ENCODE results near the gene CTDP1.

Gene CTDP1

DNA sequence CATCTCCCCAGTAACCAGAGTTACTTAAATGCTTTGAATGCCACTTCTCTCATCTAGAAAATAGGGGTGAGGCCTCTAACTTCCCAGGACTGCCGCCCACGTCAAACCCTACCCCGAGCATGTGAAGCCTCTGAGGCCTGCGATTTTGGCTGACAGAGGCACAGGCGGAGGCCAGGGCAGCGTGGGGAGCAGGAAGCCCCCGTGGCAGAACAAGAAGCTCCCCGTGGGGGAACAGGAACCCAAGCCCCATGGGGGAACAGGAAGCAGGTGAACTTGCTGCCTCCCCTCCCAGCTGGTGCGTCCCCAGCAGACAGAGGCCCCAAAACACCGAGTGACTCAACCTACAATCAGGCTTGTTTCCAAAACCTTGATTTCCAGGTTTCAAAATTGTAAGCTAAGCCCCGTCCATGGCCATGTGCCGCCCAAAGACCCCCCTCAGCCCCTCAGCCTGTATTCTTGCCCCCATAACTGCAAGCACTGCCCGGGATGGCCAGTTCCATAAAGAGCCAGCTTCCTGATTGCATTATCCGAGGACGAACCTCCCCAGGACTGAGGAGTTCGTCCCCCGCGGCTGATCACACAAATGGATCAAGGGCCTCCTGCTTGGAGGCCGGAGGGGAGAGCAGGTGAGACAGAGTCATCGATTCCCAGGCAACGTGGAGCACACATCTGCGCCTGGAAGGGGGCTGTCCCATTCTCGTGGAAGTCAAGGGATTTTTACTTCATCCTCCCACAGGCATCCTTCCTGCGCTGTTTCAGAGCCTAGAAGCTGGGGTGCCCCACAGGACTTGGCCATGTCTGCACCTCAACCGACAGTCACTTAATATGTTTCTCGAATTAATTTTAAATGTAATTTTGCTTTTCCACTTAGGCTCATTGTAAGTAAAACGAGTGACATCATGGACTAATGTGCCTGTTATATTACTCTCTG is 36.3 kb upstream of the CTDP1 start:
- DNase-seq (ENCODE audit: low read depth), result no peak

DNA sequence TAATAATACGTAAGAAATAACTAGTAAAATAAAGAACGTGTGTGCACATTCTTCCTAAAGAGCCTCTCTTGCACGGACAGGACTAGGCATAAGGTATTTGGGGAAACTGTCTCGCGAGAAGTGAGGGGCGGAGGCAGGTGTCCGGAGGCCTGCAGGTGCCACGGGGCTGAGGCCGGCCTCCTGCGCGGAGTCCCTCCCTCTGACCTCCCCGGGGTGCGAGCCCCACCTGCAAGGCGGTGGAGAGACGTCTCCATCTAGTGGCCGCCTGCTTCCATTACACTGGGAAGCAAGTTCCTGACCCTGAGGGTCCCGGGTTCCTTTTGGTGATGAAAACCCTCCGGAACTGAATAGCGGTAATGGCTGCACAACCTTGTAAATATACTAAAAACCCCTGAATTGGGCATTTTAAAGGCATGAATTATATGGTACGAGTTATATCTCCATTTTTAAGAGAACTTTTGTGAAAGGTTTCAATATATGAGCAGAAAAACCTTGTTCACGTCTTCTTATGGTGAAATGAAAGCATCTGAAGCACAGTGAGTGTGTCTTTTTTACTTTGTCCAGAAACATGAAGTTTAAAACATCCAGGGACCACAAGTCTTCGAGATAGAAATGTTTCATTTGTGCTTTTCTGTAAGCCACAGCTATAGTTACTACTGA is 35.5 kb upstream of the CTDP1 start:
- DNase-seq (ENCODE audit: low read depth), result peak; percentile 40

DNA sequence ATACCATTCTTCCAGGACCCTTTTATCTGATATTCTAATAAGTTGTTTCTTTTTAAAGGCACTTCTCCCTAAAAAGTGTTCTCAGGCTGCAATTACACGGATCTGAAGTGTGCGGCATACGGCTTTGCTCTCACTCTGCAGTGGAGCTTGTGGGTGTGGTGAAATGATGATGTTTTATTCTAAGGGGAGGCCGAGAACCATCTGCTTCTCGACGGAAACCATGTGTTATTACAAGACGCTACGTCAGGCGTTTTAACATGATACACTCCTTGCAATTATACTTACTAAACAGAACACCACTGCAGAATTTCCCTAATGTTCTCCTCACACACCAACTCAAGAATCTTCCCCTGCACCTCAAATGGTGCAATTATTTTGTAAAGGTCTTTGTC is 34.9 kb upstream of the CTDP1 start:
- DNase-seq (ENCODE audit: low read depth), result no peak

DNA sequence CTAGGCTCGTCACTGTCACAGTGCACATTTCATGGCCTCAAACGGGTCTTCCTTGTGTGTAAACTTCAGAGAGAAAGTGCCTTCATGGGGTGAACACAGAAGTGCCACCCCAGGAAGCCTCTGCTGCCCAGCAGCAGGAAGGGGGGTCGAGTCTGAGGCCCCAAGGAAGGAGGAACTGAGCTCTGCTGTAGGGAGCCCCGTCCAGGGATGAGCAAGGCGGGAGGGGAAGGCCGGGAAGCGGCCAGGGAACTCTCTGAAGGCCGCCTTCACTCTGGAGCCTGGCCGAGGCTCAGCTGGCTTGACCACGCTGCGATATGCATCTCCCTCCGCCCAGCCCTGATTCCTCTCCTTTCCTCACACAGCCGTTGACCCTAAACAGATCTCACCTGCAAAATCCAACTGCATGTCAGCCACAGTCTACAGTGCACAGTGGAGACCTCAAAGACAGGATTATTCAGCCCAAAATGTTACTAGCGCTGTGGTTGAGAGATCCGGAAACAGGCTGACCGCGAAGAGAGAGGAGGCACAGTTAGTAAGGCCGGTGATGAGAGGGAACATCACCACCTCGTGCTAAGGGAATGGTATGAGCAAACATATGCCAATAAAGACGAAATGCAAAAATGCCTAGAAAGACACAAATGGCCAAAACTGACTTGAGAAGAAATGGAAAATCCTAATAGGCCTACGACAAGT is 34.2 kb upstream of the CTDP1 start:
- DNase-seq (ENCODE audit: low read depth), result no peak

DNA sequence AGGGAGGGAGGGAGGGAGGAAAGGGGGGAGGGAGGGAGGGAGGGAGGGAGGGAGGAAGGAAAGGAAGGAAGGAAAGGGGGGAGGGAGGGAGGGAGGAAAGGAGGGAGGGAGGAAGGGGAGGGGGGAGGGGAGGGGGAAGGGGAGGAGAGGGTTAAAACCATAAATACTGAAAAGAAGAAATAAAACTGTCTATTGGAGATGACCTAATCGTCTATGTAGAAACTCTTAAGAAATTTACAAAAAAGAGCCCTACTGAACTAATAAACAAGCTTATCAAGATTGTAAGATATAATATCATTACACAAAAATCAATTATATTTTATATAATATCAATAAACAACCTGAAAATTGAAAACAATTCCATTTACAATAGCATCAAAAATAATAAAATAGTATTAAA is 32.3 kb upstream of the CTDP1 start:
- no peak for DNase-seq (ENCODE audit: low read depth)

DNA sequence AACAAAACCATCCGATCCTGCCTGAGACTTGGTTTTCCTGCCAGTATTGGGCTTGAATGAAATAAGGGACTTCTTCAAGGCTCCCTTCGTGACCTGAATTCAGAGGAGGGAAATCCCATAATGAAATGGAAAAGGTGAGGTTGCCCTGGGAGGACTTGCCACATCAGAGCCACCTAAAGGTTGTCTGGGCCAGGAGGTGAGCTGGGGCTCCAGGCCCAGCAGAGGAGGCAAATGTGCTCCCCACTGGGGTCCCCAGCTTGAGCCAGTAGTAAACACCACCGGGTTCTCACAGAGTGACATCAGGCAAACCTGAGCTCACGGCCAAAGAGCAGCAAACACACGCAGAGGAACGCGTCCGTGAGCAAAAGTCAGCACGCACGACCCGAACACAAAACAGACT is 28.6 kb upstream of the CTDP1 start:
- no peak for DNase-seq (ENCODE audit: low read depth)

DNA sequence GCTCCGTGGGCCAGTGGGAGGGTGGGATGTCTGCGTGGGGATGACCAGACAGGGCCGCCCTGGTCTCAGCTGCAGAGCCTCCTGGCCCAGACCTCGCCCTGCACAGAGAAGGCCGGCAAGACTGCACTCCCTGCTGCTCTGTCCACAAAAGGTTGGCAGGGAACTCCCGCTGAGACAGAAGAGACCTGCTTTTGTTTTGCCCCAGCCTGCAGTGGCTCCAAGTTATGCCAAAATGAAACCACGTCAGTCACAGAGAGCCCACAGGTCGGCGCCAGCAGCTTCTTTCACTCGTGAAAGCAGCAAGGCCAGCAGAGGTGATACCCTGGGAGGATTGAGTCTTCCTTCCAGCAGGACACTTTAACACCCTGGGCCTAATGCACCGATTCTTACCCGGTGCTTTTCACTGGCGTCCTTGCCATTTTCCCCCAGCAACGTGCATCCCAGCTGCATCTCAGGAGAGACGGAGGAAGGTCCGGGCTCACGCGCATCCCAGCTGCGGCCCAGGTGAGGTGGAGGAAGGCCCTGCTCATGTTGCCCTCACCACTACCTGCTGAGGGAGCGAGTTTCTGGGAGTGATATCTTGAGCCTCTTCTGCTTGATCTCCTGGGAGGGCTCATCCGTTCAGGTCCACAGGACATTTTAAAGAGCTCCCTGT is 22.1 kb upstream of the CTDP1 start:
- DNase-seq (ENCODE audit: low read depth), result no peak

DNA sequence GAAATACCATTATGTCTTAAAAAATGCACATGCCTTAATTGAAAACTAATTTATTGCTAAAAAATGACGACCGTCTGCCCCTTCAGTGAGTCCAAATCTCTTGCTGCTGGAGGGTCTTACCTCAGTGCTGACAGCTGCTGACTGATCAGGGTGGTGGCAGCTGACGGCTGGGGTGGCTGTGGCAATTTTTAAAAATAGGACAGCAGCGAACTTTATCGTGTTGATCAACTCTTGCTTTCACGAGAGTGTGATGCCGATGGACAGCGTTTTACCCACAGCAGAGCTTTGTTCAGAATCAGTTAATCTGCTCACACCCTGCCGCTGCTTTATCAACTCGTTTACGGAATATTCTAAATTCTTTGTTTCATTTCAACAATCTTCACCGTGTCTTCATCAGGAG is 21.2 kb upstream of the CTDP1 start:
- DNase-seq (ENCODE audit: low read depth), result no peak

DNA sequence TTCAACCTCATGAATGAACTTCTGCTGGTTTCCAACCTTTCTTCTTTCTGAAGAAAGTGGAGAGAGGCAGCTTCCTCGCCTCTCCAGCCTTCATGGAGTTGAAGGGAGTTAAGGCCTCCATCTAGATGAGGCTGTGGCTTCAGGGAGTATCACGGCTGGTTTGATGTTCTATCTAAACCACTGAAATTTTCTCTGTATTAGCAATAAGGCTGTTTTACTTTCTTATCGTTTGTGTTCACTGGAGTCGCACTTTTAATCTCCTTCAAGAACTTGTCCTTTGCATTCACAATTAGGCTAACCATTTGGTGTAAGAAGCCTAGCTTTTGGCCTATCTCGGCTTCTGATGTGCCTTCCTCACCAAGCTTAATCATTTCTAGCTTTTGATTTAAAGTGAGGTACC is 19.9 kb upstream of the CTDP1 start:
- no peak for DNase-seq (ENCODE audit: low read depth)

DNA sequence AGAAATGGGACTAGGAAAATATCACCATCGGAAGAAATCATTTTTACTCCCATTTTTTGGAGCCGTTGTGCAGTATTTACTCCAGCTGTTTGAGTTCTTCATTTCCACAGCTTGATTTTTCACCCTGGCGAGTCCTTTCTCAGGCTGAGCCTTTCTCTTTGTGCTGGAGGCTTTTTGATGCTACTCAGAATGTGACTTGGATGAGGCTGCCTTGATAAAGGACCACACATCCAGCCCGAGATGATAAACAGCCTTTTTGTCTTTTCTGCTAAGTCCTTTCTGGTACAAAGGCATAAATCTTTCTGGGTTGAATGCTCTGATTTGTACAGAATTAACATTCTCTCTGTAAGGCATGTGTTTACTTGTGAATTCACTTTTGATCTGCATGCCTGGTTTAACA is 17.6 kb upstream of the CTDP1 start:
- DNase-seq (ENCODE audit: low read depth), result no peak

DNA sequence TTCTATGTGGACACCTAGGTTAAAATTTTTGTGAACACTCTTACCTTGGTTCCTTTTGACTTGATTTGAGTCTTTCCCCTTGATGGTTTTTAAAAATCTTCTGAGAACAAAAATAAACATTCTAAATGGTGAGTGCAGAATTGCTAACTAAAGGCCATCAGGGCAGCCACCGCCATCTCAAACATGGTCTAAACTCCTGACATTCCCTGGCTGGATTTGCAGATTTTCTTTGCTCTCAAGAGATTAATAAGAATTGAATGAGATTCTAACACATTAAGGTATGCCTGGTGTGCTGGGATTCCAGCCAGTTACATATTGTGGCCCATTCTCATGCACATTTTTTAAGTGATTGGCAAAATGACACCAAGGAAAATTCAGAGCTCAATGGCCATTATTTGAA is 17.2 kb upstream of the CTDP1 start:
- no peak for DNase-seq (ENCODE audit: low read depth)

DNA sequence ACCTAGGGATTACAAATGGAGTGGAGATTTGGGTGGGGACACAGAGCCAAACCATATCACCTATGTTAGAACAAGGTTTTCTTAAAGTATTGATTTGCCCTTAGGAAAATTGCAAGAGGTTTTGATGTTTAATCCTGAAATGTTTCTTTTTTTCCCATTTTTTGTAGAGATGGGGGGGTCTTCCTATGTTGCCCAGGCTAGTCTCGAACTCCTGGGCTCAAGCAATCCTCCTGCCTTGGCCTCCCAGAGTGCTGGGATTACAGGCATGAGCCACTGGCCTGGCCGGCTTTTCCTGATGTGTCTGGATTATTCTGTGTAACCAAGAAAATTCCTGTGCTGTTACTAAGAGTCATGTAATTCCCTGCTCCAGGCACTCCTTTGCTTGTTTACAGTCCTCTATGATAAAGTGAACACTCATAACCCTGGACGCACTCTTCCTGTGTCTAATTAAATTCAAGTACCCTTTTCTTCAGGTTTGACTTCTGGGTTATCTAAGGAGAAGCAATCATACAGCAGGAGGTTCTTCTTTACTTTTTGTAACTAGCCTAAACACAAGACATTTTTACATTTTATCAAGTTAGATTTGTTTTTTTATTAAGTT is 15.0 kb upstream of the CTDP1 start:
- no peak for DNase-seq (ENCODE audit: low read depth)

DNA sequence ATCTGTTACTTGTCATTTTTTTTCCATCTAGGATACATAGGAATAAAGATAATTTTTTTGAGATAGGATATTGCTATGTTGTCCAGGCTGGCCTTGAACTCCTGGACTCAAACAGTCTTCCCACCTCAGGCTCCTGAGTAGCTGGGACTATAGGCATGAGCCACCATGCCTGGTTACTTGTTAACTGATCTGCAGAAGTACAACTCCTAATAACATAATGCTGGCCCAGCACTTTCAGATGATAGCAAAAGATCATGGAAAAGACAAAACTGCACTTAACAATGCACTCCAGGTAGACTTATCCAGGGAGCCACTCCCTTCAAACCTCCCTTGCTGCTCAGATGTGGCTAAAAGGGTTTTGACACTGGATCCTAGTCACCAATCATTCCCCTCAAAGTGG is 11.4 kb upstream of the CTDP1 start:
- no peak for DNase-seq (ENCODE audit: low read depth)

DNA sequence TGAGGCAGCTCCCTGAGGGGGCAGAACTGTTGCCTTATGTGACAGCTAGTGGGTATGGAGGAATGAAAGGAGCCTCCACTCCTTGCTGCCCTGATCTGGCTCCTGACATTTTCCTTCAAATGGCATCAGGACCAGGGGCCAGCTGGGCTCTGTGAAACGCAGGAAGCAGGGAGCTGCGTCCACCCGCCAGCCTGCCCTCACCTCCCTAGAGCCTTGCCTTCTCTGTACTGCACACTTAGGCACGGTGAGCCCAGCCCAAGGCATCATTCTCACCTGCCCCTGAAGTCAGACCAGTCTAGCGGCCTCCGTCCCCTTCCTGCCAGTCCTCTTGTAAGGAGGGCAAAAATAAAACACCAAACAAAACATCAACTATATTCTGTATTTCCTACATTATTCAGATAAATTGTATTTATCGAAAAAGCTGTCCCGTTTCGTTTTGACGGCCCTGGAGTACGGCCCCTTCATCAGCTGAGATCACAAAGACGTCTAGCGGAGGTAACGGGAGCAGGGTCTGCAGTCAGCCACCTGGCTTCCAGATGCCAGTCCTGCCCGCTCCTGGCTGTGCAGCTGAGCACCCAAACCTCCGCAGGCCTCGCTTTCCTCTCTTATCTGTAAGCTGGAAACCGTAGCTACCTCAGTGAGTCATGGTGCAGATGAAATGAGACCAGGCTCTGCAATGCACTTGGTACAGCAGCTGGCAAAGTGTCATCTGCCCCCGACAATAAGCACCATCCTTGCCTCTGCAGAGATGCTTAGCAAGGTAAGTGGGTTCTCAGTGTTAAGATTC is 6.9 kb upstream of the CTDP1 start:
- no peak for DNase-seq (ENCODE audit: low read depth)

DNA sequence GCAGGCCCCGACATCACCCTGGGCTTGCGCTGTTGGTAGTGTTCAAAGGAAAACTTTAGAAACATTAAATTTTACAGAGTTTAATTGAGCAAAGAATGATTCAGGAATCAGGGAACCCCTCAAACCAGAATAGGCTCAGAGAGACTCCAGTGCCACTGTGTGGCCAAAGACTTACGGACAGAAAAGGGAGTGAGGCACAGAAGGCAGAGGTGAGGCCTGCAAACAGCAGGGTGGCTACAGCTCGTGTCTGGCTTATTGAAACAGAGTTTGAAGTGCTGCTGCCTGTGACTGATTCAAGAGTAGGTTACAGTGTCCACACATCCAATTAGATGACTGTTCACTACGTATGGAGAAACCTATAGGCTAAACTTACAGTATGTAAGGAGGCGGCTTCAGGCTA is 2.4 kb upstream of the CTDP1 start:
- no peak for DNase-seq (ENCODE audit: low read depth)

DNA sequence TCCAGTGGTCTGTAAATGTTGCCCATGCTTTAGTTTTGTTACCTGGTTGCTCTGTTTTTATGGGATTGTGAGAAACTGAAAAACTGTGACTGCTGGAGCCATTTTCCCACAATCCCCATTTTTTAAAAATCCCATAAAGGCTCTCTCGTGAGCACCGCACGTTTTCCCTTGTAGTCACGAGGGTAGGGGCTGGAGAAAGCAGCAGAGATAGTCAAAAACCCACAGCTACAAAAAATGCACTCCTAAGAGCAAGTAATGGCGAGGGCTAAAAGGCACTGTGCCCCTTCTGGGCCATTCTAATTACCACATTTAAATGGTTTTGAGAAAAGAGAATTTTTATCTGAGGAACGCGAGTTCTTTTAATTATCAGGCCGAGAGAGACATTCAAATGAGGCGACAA is 1.8 kb upstream of the CTDP1 start:
- no peak for DNase-seq (ENCODE audit: low read depth)

DNA sequence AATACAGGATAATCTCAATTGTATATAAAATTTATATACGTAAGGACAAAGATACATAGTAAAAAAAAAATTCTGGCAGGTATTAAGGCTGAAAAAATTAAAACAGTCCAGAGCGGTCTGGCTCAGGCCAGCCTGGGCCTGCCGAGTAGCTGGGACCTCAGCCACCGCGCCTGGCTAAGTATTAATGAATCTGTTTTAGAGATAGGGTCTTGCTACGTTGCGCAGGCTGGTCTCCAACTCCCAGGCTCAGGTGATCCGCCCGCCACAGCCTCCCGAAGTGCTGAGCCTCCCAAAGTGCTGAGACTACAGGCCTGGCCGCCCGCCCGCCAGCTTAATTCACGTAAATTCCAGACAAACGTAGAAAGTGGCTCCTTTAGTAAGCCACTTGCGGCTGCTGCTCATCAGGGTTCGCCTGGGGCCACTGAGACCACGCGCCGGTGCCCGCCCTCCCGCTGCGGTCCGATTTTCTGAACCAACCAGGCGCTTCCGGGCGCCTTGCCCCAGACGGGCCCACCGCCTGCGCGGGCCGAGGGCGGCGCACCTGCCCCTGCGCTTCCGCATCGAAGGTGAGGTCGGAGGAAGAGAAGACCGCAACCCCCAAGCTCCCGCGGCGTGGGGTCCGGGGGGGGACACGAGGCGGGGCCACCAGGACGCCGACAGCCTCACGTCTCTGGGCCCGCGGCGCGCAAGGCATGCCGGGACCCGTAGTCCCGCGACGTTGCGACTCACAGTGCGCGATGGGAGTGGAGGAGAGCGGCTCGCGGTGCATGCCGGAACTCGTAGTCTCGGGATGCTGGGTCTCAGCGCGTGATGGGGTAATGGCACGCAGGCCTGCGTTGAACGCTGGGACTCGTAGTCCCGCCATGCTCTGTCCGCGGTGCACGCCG is 695 bp upstream of the CTDP1 start:
- peak; percentile 96 for DNase-seq (ENCODE audit: low read depth)

DNA sequence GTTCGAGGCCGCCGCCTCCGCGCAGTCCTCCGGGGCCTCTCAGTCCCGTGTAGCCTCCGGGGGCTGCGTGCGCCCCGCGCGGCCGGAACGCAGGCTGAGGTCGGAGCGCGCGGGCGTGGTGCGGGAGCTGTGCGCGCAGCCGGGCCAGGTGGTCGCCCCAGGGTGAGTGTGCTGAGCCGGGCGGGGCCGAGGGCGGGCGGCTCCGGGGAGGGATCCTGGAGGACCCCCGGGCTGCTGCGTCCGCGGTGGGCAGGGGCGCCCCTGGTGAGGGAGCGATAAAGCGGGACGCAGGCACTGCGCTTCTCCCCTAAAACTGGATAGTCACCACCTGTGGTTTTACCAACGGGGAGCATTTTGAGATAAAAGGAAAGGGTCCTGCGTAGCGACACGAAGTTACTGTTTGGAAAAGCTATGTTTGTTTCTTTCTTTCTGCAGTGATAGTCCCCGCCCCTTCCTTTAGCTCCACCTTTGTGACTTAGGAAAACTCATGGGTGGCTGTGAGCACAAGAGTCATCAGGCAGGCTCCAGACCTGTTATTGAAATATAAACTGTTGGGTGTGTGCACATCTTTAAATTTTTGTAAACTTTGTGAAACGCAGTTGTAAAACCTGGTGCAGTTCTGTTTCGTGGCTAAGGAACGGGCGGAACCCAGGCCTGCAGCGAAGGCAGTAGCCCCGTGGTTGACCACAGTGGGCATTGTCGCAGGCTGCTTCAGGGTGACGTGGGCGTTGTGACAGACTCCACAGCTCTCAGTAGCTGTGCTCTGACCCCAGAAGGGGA is 687 bp downstream of the CTDP1 start:
- DNase-seq (ENCODE audit: low read depth), result no peak

DNA sequence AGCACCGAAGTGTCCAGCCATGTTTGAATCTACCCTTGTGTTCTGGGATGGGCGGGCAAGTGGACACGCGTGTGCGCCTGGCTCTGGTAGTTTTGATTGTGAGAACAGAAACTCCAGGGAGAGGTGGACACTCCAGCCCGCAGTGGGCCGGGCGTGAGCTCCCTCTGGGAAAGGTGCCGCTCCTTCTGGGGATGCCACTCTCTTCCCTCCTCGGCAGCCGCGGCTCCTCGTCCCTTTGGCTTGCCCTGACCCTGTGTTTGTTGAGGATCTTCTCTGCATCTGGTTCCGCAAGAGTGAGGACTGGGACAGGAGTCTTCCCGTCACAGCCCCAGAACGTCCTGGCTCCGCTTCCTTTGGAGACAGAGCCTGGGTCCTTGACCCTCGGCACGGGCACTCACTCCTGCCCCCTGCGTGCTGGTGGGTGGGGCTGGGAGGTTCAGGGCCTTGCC is 1.3 kb downstream of the CTDP1 start:
- DNase-seq (ENCODE audit: low read depth), result no peak
